ENCODE results near the gene ERN2.

The ERN2 gene

DNA sequence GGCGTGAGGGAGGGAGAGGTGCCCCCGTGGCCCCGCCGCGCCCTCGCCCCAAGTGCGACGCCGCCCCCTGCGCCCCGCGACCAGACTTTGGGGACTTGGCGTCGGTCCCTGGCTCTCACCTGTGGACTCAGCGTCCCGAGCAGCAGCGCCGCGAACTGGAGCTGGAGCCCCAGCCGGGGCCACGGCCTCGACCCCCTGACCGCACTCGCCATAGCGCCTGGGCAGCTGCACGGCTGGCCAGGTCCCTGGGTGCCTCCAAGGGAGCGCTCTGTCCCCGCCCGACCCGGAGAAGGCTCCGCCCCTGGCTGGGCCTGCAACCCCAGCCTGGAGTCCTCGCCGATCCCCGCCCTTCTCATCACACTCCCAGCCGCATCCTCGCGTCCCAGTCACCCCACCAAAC lies at the start of gene ERN2:
Gene ERN2, minus strand, starts transcription at position 247 of the 400 bp plus-strand sequence. Its CDS starts 35 bp downstream, at position 212.
- Histone ChIP-seq H3K4me2 (no peak within 1 kb of the TSS), H3K9ac (no peak within 1 kb of the TSS), H3K79me2 (ENCODE audit: insufficient read depth, low read depth) (no peaks in the 10 kb centered on the region), H3K27ac (no peak within 1 kb of the TSS), H3K27me3 (ENCODE audit: insufficient read depth, low read depth) (no peaks in the 10 kb centered on the region), H2AFZ (ENCODE audit: low read depth) (no peak within 1 kb of the TSS), H3K4me1 (ENCODE audit: low read depth, poor library complexity, severe bottlenecking) (no peaks in the 10 kb centered on the region), H4K20me1 (ENCODE audit: insufficient read depth) (no peaks in the 10 kb centered on the region), H3K4me3 (IDR thresholded peaks at IDR 0.05; ENCODE audit: insufficient read depth, low read depth, low read length) (no peak within 1 kb of the TSS), H3K36me3 (ENCODE audit: insufficient read depth) (no peaks in the 10 kb centered on the region)
- TF ChIP-seq, protein P1, sequence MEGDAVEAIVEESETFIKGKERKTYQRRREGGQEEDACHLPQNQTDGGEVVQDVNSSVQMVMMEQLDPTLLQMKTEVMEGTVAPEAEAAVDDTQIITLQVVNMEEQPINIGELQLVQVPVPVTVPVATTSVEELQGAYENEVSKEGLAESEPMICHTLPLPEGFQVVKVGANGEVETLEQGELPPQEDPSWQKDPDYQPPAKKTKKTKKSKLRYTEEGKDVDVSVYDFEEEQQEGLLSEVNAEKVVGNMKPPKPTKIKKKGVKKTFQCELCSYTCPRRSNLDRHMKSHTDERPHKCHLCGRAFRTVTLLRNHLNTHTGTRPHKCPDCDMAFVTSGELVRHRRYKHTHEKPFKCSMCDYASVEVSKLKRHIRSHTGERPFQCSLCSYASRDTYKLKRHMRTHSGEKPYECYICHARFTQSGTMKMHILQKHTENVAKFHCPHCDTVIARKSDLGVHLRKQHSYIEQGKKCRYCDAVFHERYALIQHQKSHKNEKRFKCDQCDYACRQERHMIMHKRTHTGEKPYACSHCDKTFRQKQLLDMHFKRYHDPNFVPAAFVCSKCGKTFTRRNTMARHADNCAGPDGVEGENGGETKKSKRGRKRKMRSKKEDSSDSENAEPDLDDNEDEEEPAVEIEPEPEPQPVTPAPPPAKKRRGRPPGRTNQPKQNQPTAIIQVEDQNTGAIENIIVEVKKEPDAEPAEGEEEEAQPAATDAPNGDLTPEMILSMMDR (conservative IDR thresholded peaks at IDR 0.05; ENCODE audit: low read depth, low read length) = no peak

GRCh38 chr16:23757937-23758619 lies 45.1 kb upstream of the ERN2 start:
- no peak overlapping the region for H3K4me3 ChIP-seq (IDR thresholded peaks at IDR 0.05; ENCODE audit: insufficient read depth, low read depth, low read length)
- no peak overlapping the region for H2AFZ ChIP-seq (ENCODE audit: low read depth)
- H3K9ac ChIP-seq = no peak overlapping the region
- H3K27me3 ChIP-seq (ENCODE audit: insufficient read depth, low read depth) = no peaks in the 10 kb centered on the region
- H3K79me2 ChIP-seq (ENCODE audit: insufficient read depth, low read depth) = no peaks in the 10 kb centered on the region
- H3K36me3 ChIP-seq (ENCODE audit: insufficient read depth) = no peaks in the 10 kb centered on the region
- H3K4me2 ChIP-seq = no peak overlapping the region
- H3K27ac ChIP-seq = no peak overlapping the region
- H4K20me1 ChIP-seq (ENCODE audit: insufficient read depth) = no peaks in the 10 kb centered on the region
- no peaks in the 10 kb centered on the region for H3K4me1 ChIP-seq (ENCODE audit: low read depth, poor library complexity, severe bottlenecking)
- TF ChIP-seq, protein P1 (conservative IDR thresholded peaks at IDR 0.05; ENCODE audit: low read depth, low read length) = no peak

DNA sequence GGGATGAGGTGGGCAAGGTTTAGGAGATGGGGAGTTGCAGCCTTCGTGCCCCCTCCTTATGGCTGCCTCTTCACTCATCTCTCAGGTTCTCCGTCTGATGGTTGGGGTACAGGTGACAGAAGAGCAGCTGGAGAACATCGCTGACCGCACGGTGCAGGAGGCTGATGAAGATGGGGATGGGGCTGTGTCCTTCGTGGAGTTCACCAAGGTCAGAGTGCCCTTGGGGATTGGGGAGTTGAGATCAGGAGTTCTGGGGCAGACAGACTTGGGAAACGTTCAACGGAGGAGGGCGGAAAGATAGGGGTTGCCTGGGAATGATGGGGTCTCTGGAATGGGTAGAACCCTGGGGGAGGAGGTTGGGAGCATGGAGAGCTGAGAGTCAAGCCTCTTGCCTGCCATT lies 44.1 kb upstream of the ERN2 start:
- H4K20me1 ChIP-seq (ENCODE audit: insufficient read depth) = no peaks in the 10 kb centered on the region
- H3K79me2 ChIP-seq (ENCODE audit: insufficient read depth, low read depth) = no peaks in the 10 kb centered on the region
- H3K27me3 ChIP-seq (ENCODE audit: insufficient read depth, low read depth) = no peaks in the 10 kb centered on the region
- no peaks in the 10 kb centered on the region for H3K36me3 ChIP-seq (ENCODE audit: insufficient read depth)
- no peak overlapping the region for H3K4me3 ChIP-seq (IDR thresholded peaks at IDR 0.05; ENCODE audit: insufficient read depth, low read depth, low read length)
- H3K4me2 ChIP-seq = no peak overlapping the region
- TF ChIP-seq, protein P1 (conservative IDR thresholded peaks at IDR 0.05; ENCODE audit: low read depth, low read length) = no peak
- H2AFZ ChIP-seq (ENCODE audit: low read depth) = no peak overlapping the region
- H3K27ac ChIP-seq = no peak overlapping the region
- no peak overlapping the region for H3K9ac ChIP-seq
- H3K4me1 ChIP-seq (ENCODE audit: low read depth, poor library complexity, severe bottlenecking) = no peaks in the 10 kb centered on the region

DNA sequence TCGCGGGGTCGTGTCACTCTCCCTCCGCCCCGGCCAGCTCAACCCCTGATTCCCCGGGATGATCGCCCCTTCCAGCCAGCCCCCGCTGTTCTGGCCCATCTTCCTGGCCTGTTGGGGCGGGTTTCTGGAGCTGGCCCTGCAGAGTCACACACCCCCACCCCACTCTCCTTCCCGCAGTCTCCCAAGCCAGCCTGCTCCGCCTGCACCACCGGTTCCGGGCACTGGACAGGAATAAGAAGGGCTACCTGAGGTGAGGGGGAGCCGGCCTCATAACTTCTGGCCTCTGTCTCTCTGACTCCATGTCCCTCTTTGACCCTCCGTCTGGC lies 42.4 kb upstream of the ERN2 start:
- H3K4me2 ChIP-seq = no peak overlapping the region
- TF ChIP-seq, protein P1 (conservative IDR thresholded peaks at IDR 0.05; ENCODE audit: low read depth, low read length) = no peak
- no peak overlapping the region for H2AFZ ChIP-seq (ENCODE audit: low read depth)
- no peaks in the 10 kb centered on the region for H3K79me2 ChIP-seq (ENCODE audit: insufficient read depth, low read depth)
- H3K36me3 ChIP-seq (ENCODE audit: insufficient read depth) = no peaks in the 10 kb centered on the region
- no peak overlapping the region for H3K27ac ChIP-seq
- H4K20me1 ChIP-seq (ENCODE audit: insufficient read depth) = no peaks in the 10 kb centered on the region
- H3K4me3 ChIP-seq (IDR thresholded peaks at IDR 0.05; ENCODE audit: insufficient read depth, low read depth, low read length) = no peak overlapping the region
- H3K4me1 ChIP-seq (ENCODE audit: low read depth, poor library complexity, severe bottlenecking) = no peaks in the 10 kb centered on the region
- no peaks in the 10 kb centered on the region for H3K27me3 ChIP-seq (ENCODE audit: insufficient read depth, low read depth)
- H3K9ac ChIP-seq = no peak overlapping the region
